Muscle layer of duodenum (tissue), 2 donors: ENCODE measurements around the gene ZBTB38.

Source experiments
- H3K27ac ChIP-seq: one replicate; pipeline ENCODE4 v1.7.0; 2013; ENCODE audit warnings: mild to moderate bottlenecking, low read length
- H3K27me3 ChIP-seq: one replicate; pipeline ENCODE4 v1.7.0; 2013; ENCODE audit warnings: low read depth, mild to moderate bottlenecking, control low read depth, low read length
- H3K36me3 ChIP-seq, 2 donors: one replicate each; pipeline ENCODE4 v1.7.0; 2013; ENCODE audit warnings: low read length in 2 of 2, control low read depth in 1 of 2, mild to moderate bottlenecking in 1 of 2; ENCODE audit not compliant: insufficient read depth in 2 of 2, control insufficient read depth in 1 of 2
- H3K4me1 ChIP-seq, 2 donors: one replicate each; pipeline ENCODE4 v1.7.0; 2013; ENCODE audit warnings: low read length in 2 of 2, mild to moderate bottlenecking in 2 of 2, control low read depth in 1 of 2, moderate library complexity in 1 of 2; ENCODE audit not compliant: insufficient read depth in 2 of 2, control insufficient read depth in 1 of 2
- H3K4me3 ChIP-seq, 2 donors: one replicate each; pipeline ENCODE4 v1.7.0; 2013; ENCODE audit warnings: low read length in 2 of 2, low read depth in 1 of 2, mild to moderate bottlenecking in 1 of 2
- H3K9me3 ChIP-seq, 2 donors: one replicate each; pipeline ENCODE4 v1.7.0; 2013; ENCODE audit warnings: low read length in 2 of 2, control low read depth in 1 of 2, mild to moderate bottlenecking in 1 of 2; ENCODE audit not compliant: control insufficient read depth in 1 of 2
- donor health status: healthy.

ZBTB38 gene

GRCh38 chr3:141331377-141332318 is 36.7 kb upstream of the ZBTB38 start:
- H3K27me3 ChIP-seq = no peaks in the 10 kb centered on the region
- no peak overlapping the region for H3K4me3 ChIP-seq
- no peaks in the 10 kb centered on the region for H3K9me3 ChIP-seq
- peak overlapping the region; percentile 1 for H3K27ac ChIP-seq
- no peaks in the 10 kb centered on the region for H3K4me1 ChIP-seq
- no peaks in the 10 kb centered on the region for H3K36me3 ChIP-seq

GRCh38 chr3:141332416-141332815 is 35.9 kb upstream of the ZBTB38 start:
- Histone ChIP-seq H3K4me1 (no peaks in the 10 kb centered on the region), H3K27me3 (no peaks in the 10 kb centered on the region), H3K27ac (peak overlapping the region; percentile 1), H3K9me3 (no peaks in the 10 kb centered on the region), H3K4me3 (no peak overlapping the region), H3K36me3 (no peaks in the 10 kb centered on the region)

GRCh38 chr3:141333836-141334626 is 34.3 kb upstream of the ZBTB38 start:
- H3K9me3 ChIP-seq = no peaks in the 10 kb centered on the region
- no peak overlapping the region for H3K4me3 ChIP-seq
- H3K36me3 ChIP-seq = no peaks in the 10 kb centered on the region
- H3K27ac ChIP-seq = no peak overlapping the region
- no peaks in the 10 kb centered on the region for H3K4me1 ChIP-seq
- no peaks in the 10 kb centered on the region for H3K27me3 ChIP-seq

GRCh38 chr3:141334627-141335250 is 33.6 kb upstream of the ZBTB38 start:
- Histone ChIP-seq H3K9me3 (no peaks in the 10 kb centered on the region), H3K27me3 (no peaks in the 10 kb centered on the region), H3K36me3 (no peaks in the 10 kb centered on the region), H3K4me3 (no peak overlapping the region), H3K27ac (no peak overlapping the region), H3K4me1 (no peaks in the 10 kb centered on the region)

- no peaks in the 10 kb centered on the region for H3K27me3 ChIP-seq
- H3K9me3 ChIP-seq = no peaks in the 10 kb centered on the region
- no peaks in the 10 kb centered on the region for H3K36me3 ChIP-seq
- H3K4me1 ChIP-seq = no peaks in the 10 kb centered on the region
- H3K4me3 ChIP-seq = no peak overlapping the region
- no peak overlapping the region for H3K27ac ChIP-seq
Observed at GRCh38 chr3:141335531-141336061, 32.7 kb upstream of the ZBTB38 start.

GRCh38 chr3:141336672-141337522 is 31.4 kb upstream of the ZBTB38 start:
- no peaks in the 10 kb centered on the region for H3K27me3 ChIP-seq
- H3K4me3 ChIP-seq = no peak overlapping the region
- no peaks in the 10 kb centered on the region for H3K4me1 ChIP-seq
- no peaks in the 10 kb centered on the region for H3K36me3 ChIP-seq
- H3K27ac ChIP-seq = no peak overlapping the region
- H3K9me3 ChIP-seq = no peaks in the 10 kb centered on the region

GRCh38 chr3:141337523-141337854 is 30.8 kb upstream of the ZBTB38 start:
- Histone ChIP-seq H3K27ac (no peak overlapping the region), H3K4me3 (no peak overlapping the region), H3K36me3 (no peaks in the 10 kb centered on the region), H3K4me1 (no peaks in the 10 kb centered on the region), H3K9me3 (no peaks in the 10 kb centered on the region), H3K27me3 (no peaks in the 10 kb centered on the region)

GRCh38 chr3:141337991-141338390 is 30.3 kb upstream of the ZBTB38 start:
- H3K4me3 ChIP-seq = no peak overlapping the region
- H3K4me1 ChIP-seq = no peaks in the 10 kb centered on the region
- no peaks in the 10 kb centered on the region for H3K27me3 ChIP-seq
- H3K9me3 ChIP-seq = no peaks in the 10 kb centered on the region
- no peak overlapping the region for H3K27ac ChIP-seq
- H3K36me3 ChIP-seq = no peaks in the 10 kb centered on the region

- H3K27ac ChIP-seq = no peak overlapping the region
Observed at GRCh38 chr3:141338881-141339280, 29.4 kb upstream of the ZBTB38 start.

GRCh38 chr3:141341536-141341935 is 26.8 kb upstream of the ZBTB38 start:
- Histone ChIP-seq H3K27ac (no peak overlapping the region), H3K36me3 (no peaks in the 10 kb centered on the region)

More at GRCh38 chr3:141338881-141339280, 29.4 kb upstream of the ZBTB38 start:
- no peak overlapping the region for H3K4me3 ChIP-seq
- H3K36me3 ChIP-seq = no peaks in the 10 kb centered on the region
- H3K4me1 ChIP-seq = no peaks in the 10 kb centered on the region
- H3K27me3 ChIP-seq = no peaks in the 10 kb centered on the region
- no peaks in the 10 kb centered on the region for H3K9me3 ChIP-seq

More at GRCh38 chr3:141341536-141341935, 26.8 kb upstream of the ZBTB38 start:
- no peaks in the 10 kb centered on the region for H3K4me1 ChIP-seq
- H3K27me3 ChIP-seq = no peaks in the 10 kb centered on the region
- H3K4me3 ChIP-seq = no peak overlapping the region
- no peaks in the 10 kb centered on the region for H3K9me3 ChIP-seq
